ENCODE results near the gene DIS3L2.

Gene DIS3L2

DNA sequence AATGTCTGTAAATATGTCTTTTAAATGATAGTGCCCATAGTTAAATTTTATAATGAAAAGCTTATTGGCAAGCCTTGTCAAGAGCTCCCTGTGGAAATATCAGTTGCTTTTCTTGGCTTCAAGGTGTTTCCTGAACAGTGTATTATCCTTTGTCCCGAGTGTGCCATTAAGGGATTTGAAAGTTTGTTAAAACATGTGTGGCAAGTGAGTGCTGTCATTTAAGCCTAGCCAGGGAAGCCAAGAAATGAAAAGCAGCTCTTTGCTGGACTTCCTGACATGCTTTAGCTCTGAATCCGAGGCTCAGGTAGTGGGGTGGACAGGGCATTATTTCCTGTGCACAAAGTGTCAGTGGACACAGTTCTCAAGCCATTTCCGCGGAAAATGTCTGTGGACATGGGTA, 111.5 kb downstream of the DIS3L2 start:
- Histone ChIP-seq H3K4me3 (ENCODE audit: low read depth, low read length, poor library complexity, severe bottlenecking) (no peak overlapping the region), H3K36me3 (ENCODE audit: insufficient read depth, low read length) (no peaks in the 10 kb centered on the region), H3K79me2 (ENCODE audit: insufficient read depth, low read length) (no peaks in the 10 kb centered on the region), H3K4me2 (ENCODE audit: low read length) (no peak overlapping the region), H3K9ac (ENCODE audit: low read length) (no peak overlapping the region), H3K9me3 (ENCODE audit: low read length) (no peaks in the 10 kb centered on the region), H3K4me1 (ENCODE audit: insufficient read depth, low read length, severe bottlenecking) (no peaks in the 10 kb centered on the region), H3K9me2 (ENCODE audit: low read depth, low read length) (no peaks in the 10 kb centered on the region), H3K27me3 (ENCODE audit: insufficient read depth, low read length) (no peaks in the 10 kb centered on the region), H3F3A (ENCODE audit: insufficient read depth, low read length) (no peaks in the 10 kb centered on the region), H3K27ac (ENCODE audit: low read depth, low read length, poor library complexity, severe bottlenecking) (no peak overlapping the region), H2AFZ (ENCODE audit: low read length) (no peak overlapping the region), H4K20me1 (ENCODE audit: insufficient read depth, low read length) (no peaks in the 10 kb centered on the region)
- TF ChIP-seq EZH2 (IDR thresholded peaks at IDR 0.05; ENCODE audit: borderline replicate concordance, low read length): no peak
- TF ChIP-seq, protein P1, sequence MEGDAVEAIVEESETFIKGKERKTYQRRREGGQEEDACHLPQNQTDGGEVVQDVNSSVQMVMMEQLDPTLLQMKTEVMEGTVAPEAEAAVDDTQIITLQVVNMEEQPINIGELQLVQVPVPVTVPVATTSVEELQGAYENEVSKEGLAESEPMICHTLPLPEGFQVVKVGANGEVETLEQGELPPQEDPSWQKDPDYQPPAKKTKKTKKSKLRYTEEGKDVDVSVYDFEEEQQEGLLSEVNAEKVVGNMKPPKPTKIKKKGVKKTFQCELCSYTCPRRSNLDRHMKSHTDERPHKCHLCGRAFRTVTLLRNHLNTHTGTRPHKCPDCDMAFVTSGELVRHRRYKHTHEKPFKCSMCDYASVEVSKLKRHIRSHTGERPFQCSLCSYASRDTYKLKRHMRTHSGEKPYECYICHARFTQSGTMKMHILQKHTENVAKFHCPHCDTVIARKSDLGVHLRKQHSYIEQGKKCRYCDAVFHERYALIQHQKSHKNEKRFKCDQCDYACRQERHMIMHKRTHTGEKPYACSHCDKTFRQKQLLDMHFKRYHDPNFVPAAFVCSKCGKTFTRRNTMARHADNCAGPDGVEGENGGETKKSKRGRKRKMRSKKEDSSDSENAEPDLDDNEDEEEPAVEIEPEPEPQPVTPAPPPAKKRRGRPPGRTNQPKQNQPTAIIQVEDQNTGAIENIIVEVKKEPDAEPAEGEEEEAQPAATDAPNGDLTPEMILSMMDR (IDR thresholded peaks at IDR 0.05; ENCODE audit: low read length): no peak

DNA sequence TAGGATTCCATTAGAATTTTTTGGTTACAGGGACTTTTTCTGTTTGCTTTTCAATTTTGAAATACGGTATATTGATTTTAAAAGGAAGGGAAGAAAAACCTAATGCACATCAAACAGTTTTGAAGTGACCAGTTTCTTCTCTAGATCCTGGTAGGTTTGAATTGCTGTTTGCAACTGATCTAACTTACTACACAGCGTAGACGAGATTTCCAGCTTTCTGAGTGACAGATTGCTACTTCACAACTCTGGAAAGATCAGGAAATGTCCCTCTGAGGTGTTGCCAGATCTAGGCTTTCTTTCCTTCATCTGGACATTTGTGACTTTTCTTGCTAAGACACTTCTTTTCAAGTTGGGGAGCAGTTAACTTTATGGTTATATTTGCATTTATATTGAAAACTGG, 112.2 kb downstream of the DIS3L2 start:
- Histone ChIP-seq H3K4me1 (ENCODE audit: insufficient read depth, low read length, severe bottlenecking) (no peaks in the 10 kb centered on the region), H3K9ac (ENCODE audit: low read length) (no peak overlapping the region)

DNA sequence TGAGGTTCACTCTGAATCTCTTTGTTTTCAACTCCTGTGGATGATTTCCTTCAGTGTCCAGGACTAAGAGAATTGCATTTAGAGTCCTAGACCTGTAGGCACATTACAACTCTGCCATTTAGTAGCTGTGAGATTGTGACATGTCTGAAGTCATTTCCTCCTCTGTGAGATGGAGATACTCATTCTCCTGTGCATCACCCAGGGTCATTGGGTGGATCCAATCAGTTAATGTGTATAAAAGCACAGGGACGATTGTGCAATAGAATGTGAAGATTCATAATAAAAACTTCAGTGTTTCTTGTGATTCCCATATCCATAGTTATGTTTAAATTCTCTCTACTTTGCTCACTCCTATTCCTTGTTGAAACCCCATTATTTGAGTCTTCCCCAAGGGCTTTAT, 113.6 kb downstream of the DIS3L2 start:
- TF ChIP-seq EZH2 (IDR thresholded peaks at IDR 0.05; ENCODE audit: borderline replicate concordance, low read length): no peak
- no peak overlapping the region for H3K27ac ChIP-seq (ENCODE audit: low read depth, low read length, poor library complexity, severe bottlenecking)

More for the DNA sequence above, 112.2 kb downstream of the DIS3L2 start:
- TF ChIP-seq, protein P1 (IDR thresholded peaks at IDR 0.05; ENCODE audit: low read length): no peak
- no peak for TF ChIP-seq EZH2 (IDR thresholded peaks at IDR 0.05; ENCODE audit: borderline replicate concordance, low read length)
- Histone ChIP-seq H2AFZ (ENCODE audit: low read length) (no peak overlapping the region), H3K79me2 (ENCODE audit: insufficient read depth, low read length) (no peaks in the 10 kb centered on the region), H3K27ac (ENCODE audit: low read depth, low read length, poor library complexity, severe bottlenecking) (no peak overlapping the region), H3F3A (ENCODE audit: insufficient read depth, low read length) (no peaks in the 10 kb centered on the region), H3K36me3 (ENCODE audit: insufficient read depth, low read length) (no peaks in the 10 kb centered on the region), H3K27me3 (ENCODE audit: insufficient read depth, low read length) (no peaks in the 10 kb centered on the region), H3K4me2 (ENCODE audit: low read length) (no peak overlapping the region), H4K20me1 (ENCODE audit: insufficient read depth, low read length) (no peaks in the 10 kb centered on the region), H3K4me3 (ENCODE audit: low read depth, low read length, poor library complexity, severe bottlenecking) (no peak overlapping the region), H3K9me2 (ENCODE audit: low read depth, low read length) (no peaks in the 10 kb centered on the region), H3K9me3 (ENCODE audit: low read length) (no peaks in the 10 kb centered on the region)

DNA sequence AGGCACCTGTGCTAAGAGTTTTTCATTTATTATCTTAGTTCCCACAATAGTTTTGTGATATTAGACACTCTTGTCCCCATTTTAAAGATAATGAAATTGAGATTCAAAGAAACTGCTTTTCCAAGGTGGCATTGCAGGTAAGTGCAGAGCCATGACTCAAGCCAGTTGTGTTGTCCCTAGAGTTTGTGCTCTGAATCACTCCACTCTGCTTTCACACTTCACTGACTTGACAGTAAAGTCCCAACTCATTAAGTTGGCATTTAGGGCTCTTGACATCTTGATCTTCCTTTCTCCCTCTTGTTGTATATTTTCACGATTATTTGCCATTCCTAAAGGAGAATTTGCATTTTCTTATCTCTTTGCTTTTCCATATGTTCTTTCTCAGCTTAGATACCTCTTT, 114.3 kb downstream of the DIS3L2 start:
- Histone ChIP-seq H3F3A (ENCODE audit: insufficient read depth, low read length) (no peaks in the 10 kb centered on the region), H3K27ac (ENCODE audit: low read depth, low read length, poor library complexity, severe bottlenecking) (no peak overlapping the region), H3K9me2 (ENCODE audit: low read depth, low read length) (no peaks in the 10 kb centered on the region), H4K20me1 (ENCODE audit: insufficient read depth, low read length) (no peaks in the 10 kb centered on the region), H3K4me1 (ENCODE audit: insufficient read depth, low read length, severe bottlenecking) (no peaks in the 10 kb centered on the region), H3K27me3 (ENCODE audit: insufficient read depth, low read length) (no peaks in the 10 kb centered on the region), H3K4me3 (ENCODE audit: low read depth, low read length, poor library complexity, severe bottlenecking) (no peak overlapping the region), H3K4me2 (ENCODE audit: low read length) (no peak overlapping the region), H3K9ac (ENCODE audit: low read length) (no peak overlapping the region), H2AFZ (ENCODE audit: low read length) (no peak overlapping the region), H3K79me2 (ENCODE audit: insufficient read depth, low read length) (no peaks in the 10 kb centered on the region), H3K9me3 (ENCODE audit: low read length) (no peaks in the 10 kb centered on the region), H3K36me3 (ENCODE audit: insufficient read depth, low read length) (no peaks in the 10 kb centered on the region)
- TF ChIP-seq, protein P1 (IDR thresholded peaks at IDR 0.05; ENCODE audit: low read length): no peak
- no peak for TF ChIP-seq EZH2 (IDR thresholded peaks at IDR 0.05; ENCODE audit: borderline replicate concordance, low read length)

More for the DNA sequence above, 113.6 kb downstream of the DIS3L2 start:
- Histone ChIP-seq H3K9me2 (ENCODE audit: low read depth, low read length) (no peaks in the 10 kb centered on the region), H2AFZ (ENCODE audit: low read length) (no peak overlapping the region), H4K20me1 (ENCODE audit: insufficient read depth, low read length) (no peaks in the 10 kb centered on the region), H3K36me3 (ENCODE audit: insufficient read depth, low read length) (no peaks in the 10 kb centered on the region), H3K4me2 (ENCODE audit: low read length) (no peak overlapping the region), H3K9ac (ENCODE audit: low read length) (no peak overlapping the region), H3K4me1 (ENCODE audit: insufficient read depth, low read length, severe bottlenecking) (no peaks in the 10 kb centered on the region), H3K9me3 (ENCODE audit: low read length) (no peaks in the 10 kb centered on the region), H3K27me3 (ENCODE audit: insufficient read depth, low read length) (no peaks in the 10 kb centered on the region), H3K79me2 (ENCODE audit: insufficient read depth, low read length) (no peaks in the 10 kb centered on the region), H3K4me3 (ENCODE audit: low read depth, low read length, poor library complexity, severe bottlenecking) (no peak overlapping the region), H3F3A (ENCODE audit: insufficient read depth, low read length) (no peaks in the 10 kb centered on the region)

Measured in OCI-LY1 (cell line).